K562 (cell line): Measurements from ENCODE around the gene BOLA1. TPM values are rescaled to one million over a fixed set of nuclear protein-coding genes. Genes with fewer than 3 reads are reported as not detected.

Source experiments
- DEAF1 ChIP-seq: fragments of 450-650 bp; formaldehyde crosslinking; IDR thresholded peaks from 2 replicates; pipeline ENCODE4 v1.4.0; 2020; ENCODE audit warnings: mild to moderate bottlenecking, moderate library complexity
- E2F6 ChIP-seq, 2 experiments: IDR thresholded peaks; 2 replicates each; pipeline ENCODE4 v1.6.1; 2011; ENCODE audit warnings: borderline replicate concordance in 1 of 2, control low read depth in 1 of 2, low read depth in 1 of 2, low read length in 1 of 2, mild to moderate bottlenecking in 1 of 2, mixed read lengths in 1 of 2, moderate library complexity in 1 of 2; ENCODE audit not compliant: insufficient read depth in 1 of 2, insufficient read length in 1 of 2, poor library complexity in 1 of 2, severe bottlenecking in 1 of 2; ENCODE audit errors: extremely low read depth in 1 of 2
- ESRRA ChIP-seq: fragments of 450-650 bp; IDR thresholded peaks from 2 replicates; pipeline ENCODE4 v1.6.1; 2014; ENCODE audit warnings: low read depth, mild to moderate bottlenecking, moderate library complexity, borderline replicate concordance
- GABPB1 ChIP-seq: sonication (generic); formaldehyde crosslinking; IDR thresholded peaks from 2 replicates; pipeline ENCODE4 v1.8.0; 2022; ENCODE audit warnings: mild to moderate bottlenecking, missing genetic modification reagents
- LCOR ChIP-seq: sonication (generic); formaldehyde crosslinking; IDR thresholded peaks from 2 replicates; pipeline ENCODE4 v1.8.0; 2022; ENCODE audit warnings: mild to moderate bottlenecking, missing genetic modification reagents
- MITF ChIP-seq: IDR thresholded peaks from 2 replicates; pipeline ENCODE4 v1.6.1; 2014; ENCODE audit warnings: antibody characterized with exemption
- POLR2G ChIP-seq: fragments of 200-400 bp; formaldehyde crosslinking; IDR thresholded peaks from 2 replicates; pipeline ENCODE4 v1.6.1; 2017; ENCODE audit warnings: low read depth, mild to moderate bottlenecking, antibody characterized with exemption, low read length, moderate library complexity
- SRSF1 ChIP-seq: fragments of 200-400 bp; formaldehyde crosslinking; IDR thresholded peaks from 2 replicates; pipeline ENCODE4 v1.6.1; 2017; ENCODE audit warnings: mild to moderate bottlenecking, low read depth, low read length, moderate library complexity
- ZNF318 ChIP-seq, 2 experiments: fragments of 450-650 bp; IDR thresholded peaks; 2 replicates each; pipeline ENCODE4 v1.6.1; 2016; ENCODE audit warnings: mild to moderate bottlenecking in 2 of 2, borderline replicate concordance in 1 of 2, low read depth in 1 of 2, moderate library complexity in 1 of 2
- ZNF444 ChIP-seq: fragments of 250-450 bp; sonication (Bioruptor Pico); IDR thresholded peaks from 2 replicates; pipeline ENCODE4 v1.4.0; 2020; ENCODE audit warnings: mild to moderate bottlenecking, moderate library complexity
- polyA plus RNA-seq, 8 experiments: library from polyadenylated mRNA; depleted of rRNA in 4 of 8; stranded (reverse) in 5 of 8; unstranded in 3 of 8; fragments of >200 nt; fragmentation: Nextera tagmentation in 2 of 8; fragmentation: Illumina TruSeq in 1 of 8; extraction: Ambion mirVana in 2 of 8; extraction: Trizol in 1 of 8; gene quantifications; 2 replicates each; pipeline versions ENCODE4 v1.2.1 to v1.2.3, GENCODE V29; 2011 to 2014; ENCODE audit warnings: inconsistent platforms in 1 of 8, missing spikeins in 1 of 8
- total RNA-seq, 7 experiments: library from RNA; depleted of rRNA in 6 of 7; stranded (reverse); fragments of >200 nt in 6 of 7; fragmentation: Illumina TruSeq in 2 of 7; extraction: Trizol in 2 of 7; gene quantifications; 2 replicates each; pipeline versions ENCODE4 v1.2.1 to v1.2.3, GENCODE V29; 2011 to 2021; ENCODE audit warnings: low replicate concordance in 1 of 7

BOLA1 gene
- total and polyA plus RNA-seq, 9 of the 15 experiments (the other 6 are each of a cell fraction or from before 2014, with no cell fraction given) = 0.18 to 1.2 (median 0.40) TPM; not detected in 2

GRCh38 chr1:149927563-149928400 is 28.4 kb downstream of the BOLA1 start, which contains the start of gene SF3B4 (continued):
- TF ChIP-seq ZNF318 (IDR thresholded peaks at IDR 0.05; ENCODE audit: borderline replicate concordance in 1 of 2, low read depth in 1 of 2) (no peak), LCOR (0 out of 2 replicates have a peak, but pooled peaks have one; percentile 37), E2F6 (IDR thresholded peaks at IDR 0.05; ENCODE audit: borderline replicate concordance in 1 of 2, extremely low read depth in 1 of 2, insufficient read depth in 1 of 2, insufficient read length in 1 of 2, low read depth in 1 of 2, low read length in 1 of 2, poor library complexity in 1 of 2, severe bottlenecking in 1 of 2) (peak in 1 of 2 experiments; percentile 19), ESRRA (peak; percentile 75; the same call in 1 of the 2 replicates), POLR2G (peak; percentile 95), SRSF1 (no peak), GABPB1 (CRISPR knock-in tag) (peak; percentile 99), ZNF444 (CRISPR knock-in tag) (no peak), MITF (no peak), DEAF1 (peak; percentile 21; the same call in 1 of the 2 replicates)
